ENCODE measurements around the gene FGFBP2.
"Not testable (repeated sequence)": the region's sequence is repeated elsewhere in the genome, so short reads cannot be mapped to it uniquely, and the experiment has no call there.

Gene FGFBP2

GRCh38 chr4:15928883-15929282 lies 34.1 kb downstream of the FGFBP2 start:
- H3K4me3 ChIP-seq (ENCODE audit: low read length): no peak overlapping the region
- TF ChIP-seq ZNF274 (IDR thresholded peaks at IDR 0.05; ENCODE audit: low read depth, low read length): no peak

GRCh38 chr4:15926486-15926885 lies 36.5 kb downstream of the FGFBP2 start:
- TF ChIP-seq ZNF274 (IDR thresholded peaks at IDR 0.05; ENCODE audit: low read depth, low read length): no peak

GRCh38 chr4:15925830-15926229 lies 37.1 kb downstream of the FGFBP2 start:
- no peak overlapping the region for H3K4me3 ChIP-seq (ENCODE audit: low read length)
- no peak for TF ChIP-seq ZNF274 (IDR thresholded peaks at IDR 0.05; ENCODE audit: low read depth, low read length)

More at GRCh38 chr4:15926486-15926885, 36.5 kb downstream of the FGFBP2 start:
- no peak overlapping the region for H3K4me3 ChIP-seq (ENCODE audit: low read length)

GRCh38 chr4:15921592-15921932 lies 41.4 kb downstream of the FGFBP2 start:
- no peak for TF ChIP-seq ZNF274 (IDR thresholded peaks at IDR 0.05; ENCODE audit: low read depth, low read length)
- H3K4me3 ChIP-seq (ENCODE audit: low read length): no peak overlapping the region

GRCh38 chr4:15920723-15921591 lies 42.0 kb downstream of the FGFBP2 start:
- no peak overlapping the region for H3K4me3 ChIP-seq (ENCODE audit: low read length)
- no peak for TF ChIP-seq ZNF274 (IDR thresholded peaks at IDR 0.05; ENCODE audit: low read depth, low read length)

GRCh38 chr4:15918484-15919129 lies 44.4 kb downstream of the FGFBP2 start:
- TF ChIP-seq ZNF274 (IDR thresholded peaks at IDR 0.05; ENCODE audit: low read depth, low read length): no peak
- no peak overlapping the region for H3K4me3 ChIP-seq (ENCODE audit: low read length)

- TF ChIP-seq ZNF274 (IDR thresholded peaks at IDR 0.05; ENCODE audit: low read depth, low read length): no peak
- no peak overlapping the region for H3K4me3 ChIP-seq (ENCODE audit: low read length)
Measured at GRCh38 chr4:15917297-15917696, 45.7 kb downstream of the FGFBP2 start.

GRCh38 chr4:15916358-15916757 lies 46.6 kb downstream of the FGFBP2 start:
- H3K4me3 ChIP-seq (ENCODE audit: low read length): not testable (repeated sequence)

- TF ChIP-seq ZNF274 (IDR thresholded peaks at IDR 0.05; ENCODE audit: low read depth, low read length): no peak
- H3K4me3 ChIP-seq (ENCODE audit: low read length): no peak overlapping the region
Measured at GRCh38 chr4:15914736-15915135, 48.2 kb downstream of the FGFBP2 start.

GRCh38 chr4:15914291-15914690 lies 48.7 kb downstream of the FGFBP2 start:
- no peak for TF ChIP-seq ZNF274 (IDR thresholded peaks at IDR 0.05; ENCODE audit: low read depth, low read length)
- H3K4me3 ChIP-seq (ENCODE audit: low read length): no peak overlapping the region

- no peak overlapping the region for H3K4me3 ChIP-seq (ENCODE audit: low read length)
- TF ChIP-seq ZNF274 (IDR thresholded peaks at IDR 0.05; ENCODE audit: low read depth, low read length): no peak
Measured at GRCh38 chr4:15913631-15913970, 49.4 kb downstream of the FGFBP2 start.

GRCh38 chr4:15912961-15913630 lies 49.9 kb downstream of the FGFBP2 start:
- no peak overlapping the region for H3K4me3 ChIP-seq (ENCODE audit: low read length)
- no peak for TF ChIP-seq ZNF274 (IDR thresholded peaks at IDR 0.05; ENCODE audit: low read depth, low read length)

- no peak overlapping the region for H3K4me3 ChIP-seq (ENCODE audit: low read length)
- TF ChIP-seq ZNF274 (IDR thresholded peaks at IDR 0.05; ENCODE audit: low read depth, low read length): no peak
Measured at GRCh38 chr4:15912236-15912635, 50.7 kb downstream of the FGFBP2 start.
